DND-41 (cell line): ENCODE data around the gene RALGPS2.

Source experiments
- ATAC-seq: fragments of 200-7000 bp; cut with Tn5 transposase; 3 replicates; pipeline ENCODE4 v1.9.1; 2021; ENCODE audit warnings: low read depth; ENCODE audit not compliant: insufficient read depth
- DNase-seq: peaks from one replicate; pipeline ENCODE4 v3.0.0-alpha.2; 2020
- H2AFZ ChIP-seq: 2 replicates; pipeline ENCODE4 v1.6.0; 2012; ENCODE audit warnings: low read depth, low read length
- H3K27ac ChIP-seq: 2 replicates; pipeline ENCODE4 v1.5.1; 2012; ENCODE audit warnings: low read length, inconsistent platforms
- H3K27me3 ChIP-seq: fragments of 200-600 bp; sonication (generic); 2 replicates; pipeline ENCODE4 v1.6.0; 2012; ENCODE audit warnings: low read length, mild to moderate bottlenecking, inconsistent platforms; ENCODE audit not compliant: insufficient read depth, poor library complexity
- H3K36me3 ChIP-seq: 2 replicates; pipeline ENCODE4 v1.5.1; 2012; ENCODE audit warnings: low read length, inconsistent platforms; ENCODE audit not compliant: insufficient read depth
- H3K4me1 ChIP-seq: 2 replicates; pipeline ENCODE4 v1.5.1; 2012; ENCODE audit warnings: mild to moderate bottlenecking, low read length; ENCODE audit not compliant: insufficient read depth
- H3K4me2 ChIP-seq: 2 replicates; pipeline ENCODE4 v1.6.0; 2012; ENCODE audit warnings: mild to moderate bottlenecking, moderate library complexity, low read length, inconsistent platforms; ENCODE audit not compliant: insufficient read depth
- H3K4me3 ChIP-seq, 2 experiments: fragments of 200-600 bp in 1 of 2; shearing (Covaris generic) in 1 of 2; 2 replicates each; pipeline ENCODE4 v1.5.1; 2012 to 2016; ENCODE audit warnings: inconsistent platforms in 2 of 2, low read length in 2 of 2, mild to moderate bottlenecking in 2 of 2, low read depth in 1 of 2, moderate library complexity in 1 of 2
- H3K79me2 ChIP-seq: 2 replicates; pipeline ENCODE4 v1.6.0; 2012; ENCODE audit warnings: low read length, inconsistent platforms; ENCODE audit not compliant: insufficient read depth
- H3K9ac ChIP-seq: 2 replicates; pipeline ENCODE4 v1.6.0; 2012; ENCODE audit warnings: low read depth, mild to moderate bottlenecking, inconsistent platforms, low read length, moderate library complexity
- H3K9me3 ChIP-seq: 2 replicates; pipeline ENCODE4 v1.5.1; 2012; ENCODE audit warnings: low read length, moderate library complexity, mild to moderate bottlenecking, inconsistent platforms; ENCODE audit not compliant: insufficient read depth, severe bottlenecking
- H4K20me1 ChIP-seq: 2 replicates; pipeline ENCODE4 v1.6.0; 2012; ENCODE audit warnings: low read length; ENCODE audit not compliant: insufficient read depth
- EZH2 ChIP-seq: IDR thresholded peaks from 3 replicates; pipeline ENCODE4 v1.6.1; 2012; ENCODE audit warnings: borderline replicate concordance, low read depth, mild to moderate bottlenecking, moderate library complexity, low read length, inconsistent platforms; ENCODE audit not compliant: severe bottlenecking
- TF ChIP-seq, protein P1 (sequence below): IDR thresholded peaks from 2 replicates; pipeline ENCODE4 v1.5.1; 2012; ENCODE audit warnings: borderline replicate concordance, low read length, moderate library complexity, mild to moderate bottlenecking; ENCODE audit not compliant: poor library complexity, severe bottlenecking; ENCODE audit errors: extremely low read depth

Gene RALGPS2

GRCh38 chr1:178927003-178927402 is 202.0 kb downstream of the RALGPS2 start:
- ATAC-seq = no peak

GRCh38 chr1:178928041-178928440 is 203.0 kb downstream of the RALGPS2 start:
- Histone ChIP-seq H3K9ac (no peak overlapping the region), H4K20me1 (no peaks in the 10 kb centered on the region), H3K4me3 (no peak overlapping the region), H2AFZ (no peak overlapping the region), H3K27me3 (no peaks in the 10 kb centered on the region), H3K9me3 (no peaks in the 10 kb centered on the region), H3K36me3 (no peaks in the 10 kb centered on the region; the same call in 1 of the 2 replicates), H3K4me1 (no peaks in the 10 kb centered on the region), H3K4me2 (no peak overlapping the region), H3K27ac (no peak overlapping the region), H3K79me2 (no peaks in the 10 kb centered on the region)
- ATAC-seq (no peak), DNase-seq (no peak)
- TF ChIP-seq EZH2 = no peak
- TF ChIP-seq, protein P1, sequence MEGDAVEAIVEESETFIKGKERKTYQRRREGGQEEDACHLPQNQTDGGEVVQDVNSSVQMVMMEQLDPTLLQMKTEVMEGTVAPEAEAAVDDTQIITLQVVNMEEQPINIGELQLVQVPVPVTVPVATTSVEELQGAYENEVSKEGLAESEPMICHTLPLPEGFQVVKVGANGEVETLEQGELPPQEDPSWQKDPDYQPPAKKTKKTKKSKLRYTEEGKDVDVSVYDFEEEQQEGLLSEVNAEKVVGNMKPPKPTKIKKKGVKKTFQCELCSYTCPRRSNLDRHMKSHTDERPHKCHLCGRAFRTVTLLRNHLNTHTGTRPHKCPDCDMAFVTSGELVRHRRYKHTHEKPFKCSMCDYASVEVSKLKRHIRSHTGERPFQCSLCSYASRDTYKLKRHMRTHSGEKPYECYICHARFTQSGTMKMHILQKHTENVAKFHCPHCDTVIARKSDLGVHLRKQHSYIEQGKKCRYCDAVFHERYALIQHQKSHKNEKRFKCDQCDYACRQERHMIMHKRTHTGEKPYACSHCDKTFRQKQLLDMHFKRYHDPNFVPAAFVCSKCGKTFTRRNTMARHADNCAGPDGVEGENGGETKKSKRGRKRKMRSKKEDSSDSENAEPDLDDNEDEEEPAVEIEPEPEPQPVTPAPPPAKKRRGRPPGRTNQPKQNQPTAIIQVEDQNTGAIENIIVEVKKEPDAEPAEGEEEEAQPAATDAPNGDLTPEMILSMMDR = no peak

More at GRCh38 chr1:178927003-178927402, 202.0 kb downstream of the RALGPS2 start:
- H4K20me1 ChIP-seq = no peaks in the 10 kb centered on the region
- H3K4me2 ChIP-seq = no peak overlapping the region
- H3K4me3 ChIP-seq = no peak overlapping the region
- no peaks in the 10 kb centered on the region for H3K4me1 ChIP-seq
- no peak for DNase-seq
- H3K79me2 ChIP-seq = no peaks in the 10 kb centered on the region
- no peaks in the 10 kb centered on the region for H3K27me3 ChIP-seq
- H3K9me3 ChIP-seq = no peaks in the 10 kb centered on the region
- no peak overlapping the region for H3K9ac ChIP-seq
- TF ChIP-seq EZH2 = no peak
- TF ChIP-seq, protein P1 = no peak
- H2AFZ ChIP-seq = no peak overlapping the region
- H3K27ac ChIP-seq = no peak overlapping the region
- no peaks in the 10 kb centered on the region; the same call in 1 of the 2 replicates for H3K36me3 ChIP-seq

GRCh38 chr1:178928976-178929375 is 203.9 kb downstream of the RALGPS2 start:
- TF ChIP-seq, protein P1 = no peak
- TF ChIP-seq EZH2 = no peak
- ATAC-seq (no peak), DNase-seq (no peak)
- Histone ChIP-seq H3K9ac (no peak overlapping the region), H3K27ac (no peak overlapping the region), H2AFZ (no peak overlapping the region), H4K20me1 (no peaks in the 10 kb centered on the region), H3K36me3 (no peaks in the 10 kb centered on the region), H3K9me3 (no peaks in the 10 kb centered on the region), H3K27me3 (no peaks in the 10 kb centered on the region), H3K4me2 (no peak overlapping the region), H3K4me1 (no peaks in the 10 kb centered on the region), H3K79me2 (no peaks in the 10 kb centered on the region), H3K4me3 (no peak overlapping the region)
